DND-41 (cell line): ENCODE data around the gene DNAH10.

Source experiments
- CTCF ChIP-seq: IDR thresholded peaks from 2 replicates; pipeline ENCODE4 v1.5.1; 2012; ENCODE audit warnings: borderline replicate concordance, low read length, moderate library complexity, mild to moderate bottlenecking; ENCODE audit not compliant: poor library complexity, severe bottlenecking; ENCODE audit errors: extremely low read depth
- EZH2 ChIP-seq: IDR thresholded peaks from 3 replicates; pipeline ENCODE4 v1.6.1; 2012; ENCODE audit warnings: borderline replicate concordance, low read depth, mild to moderate bottlenecking, moderate library complexity, low read length, inconsistent platforms; ENCODE audit not compliant: severe bottlenecking

- TF ChIP-seq CTCF (no peak), EZH2 (no peak)
Measured at GRCh38 chr12:123879691-123880090, 117.6 kb downstream of the DNAH10 start.
